Activated CD8-positive, alpha-beta memory T cell treated with anti-CD3 and anti-CD28 coated beads, Interleukin-2, amount 50 U/mL, for 1 hour (primary cell): ENCODE measurements around the gene HPF1.
"Not testable (repeated sequence)": the region's sequence is repeated elsewhere in the genome, so short reads cannot be mapped to it uniquely, and the experiment has no call there.

ENCODE experiments used
- DNase-seq: peaks from one replicate; pipeline ENCODE4 v3.0.0-alpha.2; 2020; ENCODE audit errors: extremely low read depth

HPF1 gene

DNA sequence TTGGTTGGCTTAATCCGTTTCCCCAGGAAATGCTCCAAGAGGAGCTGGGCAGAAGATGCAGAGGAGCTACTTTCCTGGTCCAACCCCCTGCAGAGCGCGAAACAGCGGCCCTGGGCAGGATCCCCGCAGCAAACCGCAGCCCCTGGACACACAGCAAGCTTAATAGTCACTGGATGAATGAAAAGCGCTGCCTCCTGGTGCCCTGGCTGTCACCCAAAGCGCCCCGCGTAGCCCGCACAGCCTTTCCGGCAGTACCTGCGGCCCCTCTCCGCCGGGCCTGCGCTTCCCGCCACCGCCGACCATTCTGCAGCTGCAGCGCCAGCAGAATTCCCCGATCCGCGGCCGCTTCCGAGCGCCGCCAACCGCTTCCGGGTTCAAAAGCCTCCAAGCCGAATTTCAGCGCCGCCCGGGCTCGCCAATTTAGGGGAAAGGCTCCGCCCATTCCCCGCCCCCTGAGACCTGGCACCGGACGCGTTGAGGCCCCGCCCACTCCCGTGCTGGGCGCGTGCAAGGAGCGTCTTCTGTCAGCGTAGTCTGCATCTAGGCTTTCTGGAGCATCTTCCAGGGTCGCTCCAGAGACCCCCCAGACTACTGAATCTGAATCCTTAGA lies at the start of gene HPF1:
HPF1 (minus strand) TSS at position 370 of the 610 bp plus-strand sequence; CDS start at position 303, 67 bp downstream.
- peak; percentile 83 for DNase-seq

DNA sequence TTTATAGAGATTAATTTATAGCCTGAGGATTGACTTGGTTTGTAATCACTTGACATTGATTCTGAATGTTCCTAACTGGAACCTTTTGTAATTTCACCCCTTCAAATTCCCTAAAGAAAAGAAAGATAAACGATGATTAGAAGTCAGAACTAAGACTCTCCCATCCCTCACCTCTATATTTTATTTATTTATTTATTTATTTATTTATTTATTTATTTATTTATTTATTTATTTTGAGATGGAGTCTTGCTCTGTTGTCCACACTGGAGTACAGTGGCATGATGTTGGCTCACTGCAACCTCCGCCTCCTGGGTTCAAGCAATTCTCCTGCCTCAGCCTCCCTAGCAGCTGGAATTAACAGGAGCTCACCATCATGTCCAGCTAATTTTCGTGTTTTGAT lies 49.0 kb upstream of the HPF1 start:
- not testable (repeated sequence) for DNase-seq

DNA sequence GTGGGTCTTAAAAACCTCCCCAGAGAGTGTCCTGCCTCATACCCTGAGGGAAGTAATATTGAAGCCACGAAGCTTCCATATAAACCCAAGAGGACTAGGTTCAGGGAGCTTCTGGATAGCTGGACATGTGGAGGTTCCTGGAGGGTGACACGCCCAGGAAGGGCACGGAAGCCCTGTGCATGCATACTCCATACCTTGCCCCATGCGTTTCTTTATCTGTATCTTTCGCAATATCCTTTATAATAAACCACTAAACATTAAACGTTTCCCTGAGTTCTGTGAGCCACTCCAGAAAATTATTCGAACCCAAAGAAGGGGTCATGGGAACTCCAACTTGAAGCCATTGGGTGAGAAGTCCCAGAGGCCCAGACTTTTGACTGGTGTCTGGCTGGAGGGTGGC lies 45.7 kb upstream of the HPF1 start:
- no peak for DNase-seq

DNA sequence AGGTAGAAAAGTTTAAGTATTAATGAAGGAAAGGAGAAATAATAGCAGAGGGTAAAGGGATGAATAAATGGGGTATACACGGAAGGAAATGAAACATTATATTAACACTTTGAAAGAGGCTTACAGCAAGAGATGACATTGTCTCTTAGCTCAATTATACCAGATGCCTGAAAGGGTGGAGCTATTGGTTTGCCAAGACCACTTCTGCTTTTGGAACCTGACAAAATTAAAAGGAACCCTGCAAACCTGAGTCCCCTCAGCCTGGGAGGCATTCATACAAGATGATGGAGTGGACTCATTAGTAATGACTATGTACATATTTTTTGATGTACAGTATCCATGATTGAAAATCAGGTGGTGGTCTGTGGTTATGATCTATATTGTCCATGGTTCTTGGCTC lies 45.1 kb upstream of the HPF1 start:
- no peak for DNase-seq

DNA sequence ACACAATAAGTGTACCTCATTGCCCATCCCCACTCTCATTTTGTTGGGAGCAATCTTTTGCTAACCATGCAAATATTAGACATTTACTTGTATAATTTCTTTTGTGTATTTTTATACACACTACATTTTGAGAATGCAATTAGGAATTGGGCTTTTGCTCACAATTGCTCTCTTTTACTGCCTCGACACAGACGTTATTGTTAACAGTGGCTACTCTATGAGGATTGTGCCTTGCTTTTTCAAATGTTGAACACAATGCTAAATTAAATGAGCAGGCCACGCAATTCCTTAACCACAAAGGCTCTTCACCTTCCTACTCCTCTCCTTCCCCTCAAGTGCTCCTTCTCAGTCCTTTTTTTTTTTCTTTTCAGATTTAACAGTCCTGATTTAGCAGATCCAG lies 42.8 kb upstream of the HPF1 start:
- no peak for DNase-seq

DNA sequence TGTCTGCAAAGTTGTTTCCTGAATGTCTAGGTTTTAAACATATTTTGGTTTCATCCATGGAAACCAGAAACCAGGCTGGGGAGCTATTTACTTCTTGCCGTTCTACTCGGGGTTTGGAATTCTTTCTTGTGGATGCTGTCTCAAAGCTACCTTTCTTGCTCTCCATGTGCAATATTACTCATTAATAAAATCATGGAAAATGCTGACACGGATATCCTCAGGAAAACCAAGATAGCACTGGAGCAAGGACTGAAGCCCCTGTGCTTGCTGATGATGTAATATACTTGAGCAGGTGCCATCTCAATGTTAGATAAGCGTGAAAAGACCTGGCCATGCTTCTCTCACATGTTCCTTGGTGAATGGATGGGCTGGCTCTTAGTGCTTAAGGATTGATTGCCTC lies 41.5 kb upstream of the HPF1 start:
- DNase-seq: no peak

DNA sequence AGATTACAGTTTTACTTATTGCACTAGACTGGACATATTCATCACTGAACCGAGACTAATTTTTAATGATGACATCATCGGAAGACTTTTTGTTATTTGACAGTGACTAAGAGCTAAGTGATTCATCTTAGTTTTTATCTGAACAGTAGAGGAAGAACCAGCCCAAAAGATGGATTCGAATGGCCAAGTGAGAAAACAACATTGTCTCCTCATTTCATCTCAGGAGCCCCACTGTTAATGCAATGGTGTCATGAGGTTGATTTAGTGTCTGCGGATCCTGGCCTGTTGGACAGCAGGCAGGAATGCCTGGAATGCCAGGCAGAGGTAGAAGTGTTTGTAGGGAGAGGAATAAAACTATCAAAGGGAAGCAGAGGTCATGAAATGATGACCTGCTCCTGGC lies 37.8 kb upstream of the HPF1 start:
- DNase-seq: no peak

DNA sequence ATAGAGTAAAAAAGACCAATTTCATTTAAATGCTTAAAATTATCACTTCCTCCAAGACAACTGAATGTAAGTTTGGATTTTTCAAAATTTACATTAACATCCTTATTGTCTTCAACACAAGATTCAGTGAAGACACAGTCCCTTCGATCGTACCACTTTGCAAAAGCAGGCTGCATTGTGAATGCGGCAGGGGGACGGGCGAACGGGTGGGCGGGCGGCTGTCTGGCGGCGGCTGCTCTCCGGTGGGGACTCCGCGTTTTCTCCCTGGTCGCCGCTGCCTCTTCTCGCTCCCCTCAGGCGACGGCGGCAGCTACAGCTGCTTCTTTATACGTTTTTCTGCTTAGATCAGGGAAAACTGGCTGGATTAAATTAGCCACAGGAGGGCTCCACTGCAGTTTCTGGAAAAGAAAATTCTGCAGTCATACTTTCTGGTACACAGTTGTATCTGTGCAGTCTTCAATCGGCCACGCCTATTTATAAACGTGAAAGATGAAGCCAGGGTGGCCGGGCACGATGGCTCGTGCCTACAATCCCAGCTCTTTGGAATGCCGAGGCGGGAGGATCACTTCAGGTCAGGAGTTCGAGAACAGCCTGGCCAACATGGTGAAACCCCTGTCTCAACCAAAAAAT lies 33.9 kb upstream of the HPF1 start:
- no peak for DNase-seq

DNA sequence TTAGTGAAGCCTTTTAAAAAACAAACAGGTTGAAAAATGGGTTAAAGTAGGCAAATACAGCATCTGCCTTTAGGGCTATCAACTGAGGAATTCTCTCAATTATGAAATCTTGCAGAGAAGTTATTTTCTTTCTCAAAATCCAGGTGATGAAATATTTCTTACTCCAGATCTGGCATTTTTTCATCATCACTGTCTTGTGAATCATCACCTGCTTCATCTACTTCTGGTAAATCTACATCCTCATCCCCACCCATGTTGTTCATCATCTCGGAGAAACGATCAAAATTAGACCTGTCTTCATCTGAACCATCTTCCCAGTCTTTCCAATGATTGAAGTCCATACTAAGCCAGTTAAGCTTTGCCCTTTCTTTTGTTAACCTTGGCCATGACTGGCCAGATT lies 33.3 kb upstream of the HPF1 start:
- no peak for DNase-seq

DNA sequence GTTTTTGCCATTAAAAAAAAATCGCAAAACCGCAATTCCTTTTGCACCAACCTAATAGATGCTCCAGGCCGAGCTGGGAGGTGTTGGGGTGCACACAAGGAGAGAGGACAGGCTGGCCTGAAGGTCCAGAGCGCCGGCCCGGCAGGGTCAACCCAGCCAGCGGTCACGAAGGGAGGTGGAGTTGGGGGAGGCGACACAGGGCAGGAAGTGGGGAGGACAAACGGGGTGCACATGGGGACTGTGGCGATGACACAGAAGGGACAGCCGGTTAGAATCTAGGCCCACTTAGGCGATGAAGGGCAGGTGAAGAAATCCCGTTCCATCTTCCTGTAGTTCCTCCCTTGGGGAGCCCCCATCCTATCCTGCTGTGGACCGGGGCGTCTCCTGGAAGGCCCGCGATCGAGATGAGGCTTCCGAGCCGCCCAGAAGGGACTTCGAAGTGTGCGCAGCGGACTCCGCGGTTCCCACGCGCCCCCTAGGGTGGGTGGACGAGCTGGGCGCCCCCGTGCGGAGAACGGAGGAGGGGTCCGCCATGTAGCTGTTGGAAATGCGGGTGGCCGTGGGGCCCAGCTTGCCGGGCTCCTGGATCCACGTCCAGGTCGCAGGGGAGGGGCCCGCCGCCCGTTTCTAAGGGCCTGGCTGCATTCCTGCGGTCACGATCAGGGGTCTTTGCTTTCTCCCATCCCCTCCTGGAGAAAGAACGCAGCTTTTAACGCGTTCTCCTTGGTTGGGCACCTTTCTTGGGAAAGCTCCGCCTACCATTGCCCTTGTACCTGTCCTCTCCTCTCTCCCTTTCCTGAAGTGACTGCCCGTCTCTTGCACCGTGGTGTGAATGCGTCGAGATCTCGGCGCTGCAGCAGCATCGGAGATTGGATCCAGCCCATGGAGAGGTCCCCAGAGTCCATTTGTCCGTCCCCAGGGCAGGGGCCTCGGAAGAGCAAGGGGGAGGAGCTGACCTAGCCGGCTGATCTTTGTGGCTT lies 17.0 kb upstream of the HPF1 start:
- DNase-seq: no peak

DNA sequence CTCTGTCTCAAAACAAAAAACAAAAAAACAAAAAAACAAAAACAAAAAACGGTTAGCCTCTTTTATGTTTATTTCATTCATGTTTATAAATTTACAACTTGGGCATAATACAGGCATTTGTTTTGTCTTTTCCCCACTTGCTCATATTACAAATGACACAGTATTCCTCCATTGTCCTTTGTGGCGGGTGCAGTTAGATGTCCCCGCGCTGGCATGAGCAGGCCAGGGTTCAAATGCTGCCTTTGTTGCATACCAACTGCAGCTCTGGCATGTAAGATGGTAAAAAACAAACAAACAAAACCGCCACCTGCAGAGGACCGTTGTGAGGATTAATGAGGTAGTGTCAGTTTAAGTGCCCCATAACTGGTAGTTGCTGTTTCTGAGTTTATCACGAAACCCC lies 16.1 kb upstream of the HPF1 start:
- no peak for DNase-seq

DNA sequence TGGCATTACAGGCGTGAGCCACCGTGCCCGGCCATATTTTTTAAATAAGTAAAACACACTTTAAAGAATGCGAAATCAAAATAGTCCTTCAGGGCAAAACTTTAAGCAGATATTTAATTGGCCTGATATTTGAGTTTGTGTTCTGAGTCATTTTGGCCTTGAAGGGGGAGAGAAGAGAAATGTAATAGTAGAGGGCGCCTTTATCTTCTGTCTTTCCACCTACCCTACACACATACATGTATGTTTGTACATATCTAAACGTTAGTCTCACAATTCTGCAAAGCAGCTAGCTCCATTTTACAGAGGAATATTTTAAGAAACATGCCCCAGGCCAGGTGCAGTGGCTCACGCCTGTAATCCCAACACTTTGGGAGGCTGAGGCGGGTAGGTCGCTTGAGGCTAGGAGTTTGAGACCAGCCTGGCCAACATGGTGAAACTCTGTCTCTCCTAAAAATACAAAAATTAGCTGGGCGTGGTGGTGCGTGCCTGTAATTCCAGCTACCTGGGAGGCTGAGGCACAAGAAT lies 13.9 kb upstream of the HPF1 start:
- DNase-seq: not testable (repeated sequence)

DNA sequence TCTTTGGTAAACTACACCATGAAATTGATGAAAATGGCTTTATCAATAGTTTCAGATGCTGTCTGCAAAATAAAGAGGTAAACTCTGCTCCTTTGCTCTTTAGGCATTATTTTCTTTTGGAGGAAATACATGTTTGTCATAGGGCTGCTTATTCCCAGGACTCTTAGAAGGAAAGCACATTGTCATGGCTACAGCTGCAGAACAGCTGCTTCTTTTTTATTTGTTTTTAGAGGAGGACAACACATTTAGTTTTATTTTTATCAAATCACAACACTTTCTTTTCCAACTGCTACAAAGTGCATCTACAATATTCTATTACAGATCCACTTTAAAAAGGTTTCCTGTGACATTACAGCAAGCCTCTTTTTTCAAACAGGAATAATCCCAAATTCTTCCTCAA lies 12.7 kb upstream of the HPF1 start:
- DNase-seq: no peak

DNA sequence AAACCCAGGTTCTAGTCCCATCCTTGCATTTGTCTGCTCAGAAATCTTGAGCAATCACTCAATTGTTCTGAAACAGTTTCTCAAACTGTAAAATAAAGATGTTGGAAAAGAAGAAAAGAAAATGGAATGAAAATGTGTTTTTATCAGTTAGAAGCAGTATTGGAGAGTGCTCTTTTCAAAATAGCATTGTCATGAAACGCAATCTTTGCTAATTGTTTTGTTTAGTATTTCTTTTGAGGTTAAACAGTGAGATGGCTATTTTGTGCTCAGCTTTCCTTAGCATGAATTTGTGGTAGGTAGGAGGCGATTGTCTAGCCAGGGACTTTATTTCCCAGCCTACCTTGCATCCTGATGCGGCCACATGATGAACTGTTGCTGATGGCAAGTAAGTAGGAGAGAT lies 10.6 kb upstream of the HPF1 start:
- no peak for DNase-seq

DNA sequence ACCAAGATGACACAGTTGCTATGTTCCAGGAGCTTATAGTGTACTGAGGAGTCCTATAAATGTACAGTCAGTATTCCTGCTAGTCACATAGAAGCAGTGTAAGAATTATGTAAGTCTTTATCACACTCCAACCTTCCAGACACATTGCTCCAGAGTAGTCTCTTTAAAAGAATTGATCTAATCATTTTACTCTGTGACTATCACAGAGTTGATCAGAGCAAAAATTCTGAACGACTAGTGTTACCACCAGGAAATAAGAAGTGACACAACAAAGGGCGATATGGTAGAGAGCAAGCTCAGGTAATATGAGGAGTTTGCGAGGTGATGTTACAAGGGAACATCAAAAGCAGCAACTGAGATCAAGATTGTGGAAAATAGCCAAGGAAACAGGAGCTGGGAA lies 9.0 kb upstream of the HPF1 start:
- DNase-seq: no peak

DNA sequence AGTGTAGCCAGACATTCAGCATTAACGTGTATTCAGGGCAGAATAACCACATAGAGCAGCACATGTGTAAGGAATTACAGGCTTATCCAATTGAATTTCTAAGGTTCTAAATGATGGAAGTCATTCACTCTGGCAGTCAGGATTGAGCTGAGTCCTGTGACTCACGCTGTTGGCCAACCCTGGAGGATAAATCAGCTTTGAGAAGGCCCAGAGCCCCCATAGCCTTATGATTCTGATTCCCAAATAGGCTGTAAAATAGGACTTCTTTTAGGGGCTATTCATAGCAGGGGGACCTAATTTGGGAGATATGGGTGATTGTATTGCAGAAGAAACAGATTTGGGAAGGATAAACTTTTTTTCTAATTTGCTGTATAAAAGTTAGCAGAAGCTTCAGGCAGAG lies 8.1 kb upstream of the HPF1 start:
- no peak for DNase-seq

DNA sequence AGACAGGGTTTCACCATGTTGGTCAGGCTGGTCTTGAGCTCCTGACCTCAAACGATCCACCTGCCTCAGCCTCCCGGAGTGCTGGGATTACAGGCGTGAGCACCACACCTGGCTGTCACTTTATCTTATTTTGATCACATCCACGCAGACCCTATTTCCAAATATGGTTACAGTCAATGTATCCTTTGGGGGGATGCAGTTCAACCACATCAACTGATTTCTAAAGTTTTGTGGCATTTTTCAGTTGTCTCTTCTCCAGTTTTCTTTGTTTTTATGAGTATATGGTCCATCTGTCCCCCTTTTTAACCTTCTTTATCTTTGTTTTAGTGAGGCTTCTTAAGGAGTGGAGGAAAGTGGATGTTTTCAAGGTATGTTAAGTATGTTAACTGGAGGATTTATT lies 4.1 kb upstream of the HPF1 start:
- DNase-seq: no peak

DNA sequence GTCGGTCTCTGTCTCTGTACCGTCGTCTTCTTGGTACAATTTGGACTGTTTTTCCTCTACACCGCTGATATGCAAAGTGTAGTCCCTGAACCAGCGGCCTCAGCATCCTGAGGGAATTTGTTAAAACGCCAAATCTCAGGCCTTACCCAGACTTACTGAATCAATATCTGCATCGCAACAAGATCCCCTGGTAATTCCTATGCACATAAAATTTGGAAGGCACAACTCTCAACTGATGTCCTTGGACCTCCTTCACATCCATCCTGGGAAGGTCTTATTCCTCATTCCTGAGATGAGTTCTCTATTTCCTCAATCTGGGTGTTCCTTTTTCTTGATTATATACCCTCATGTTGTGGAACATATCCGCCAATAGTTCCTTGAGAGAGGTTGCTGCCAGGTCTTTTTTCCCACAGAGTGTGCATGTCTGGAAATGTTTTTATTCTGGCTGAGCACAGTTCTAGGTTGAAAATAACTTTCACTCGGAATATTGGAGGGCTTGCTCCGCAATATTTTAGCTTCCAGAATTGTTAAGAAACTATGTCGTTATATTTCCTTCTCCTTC lies 738 bp upstream of the HPF1 start:
- no peak for DNase-seq

DNA sequence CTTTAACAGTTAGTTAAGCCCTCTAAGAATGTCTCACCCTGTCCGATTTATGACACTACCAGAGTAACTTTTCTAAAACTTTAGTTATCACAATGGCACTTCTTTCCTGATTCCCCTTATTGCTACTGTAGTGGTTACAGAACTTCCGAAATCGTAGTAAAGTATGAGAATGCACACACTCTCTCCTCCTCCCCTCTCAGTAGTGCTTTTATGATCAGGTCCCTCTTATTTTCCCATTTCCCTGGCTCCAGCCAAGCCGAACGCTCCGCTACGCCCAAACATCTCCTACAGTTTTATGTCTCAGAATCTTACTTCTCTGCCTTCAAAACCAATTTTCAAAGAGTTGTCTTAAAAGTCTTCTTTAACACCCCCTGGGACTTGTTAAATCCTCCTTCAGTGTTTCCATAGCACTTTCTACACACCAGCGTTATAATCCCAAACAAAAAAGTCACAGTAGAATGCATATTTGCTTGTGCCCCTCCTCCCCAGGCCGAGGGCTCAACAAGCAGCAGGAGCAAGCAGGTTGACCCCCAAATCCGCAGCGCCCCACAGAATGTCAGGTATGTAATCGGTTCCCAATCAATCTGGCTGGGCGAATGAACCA lies 671 bp downstream of the HPF1 start:
- no peak for DNase-seq

DNA sequence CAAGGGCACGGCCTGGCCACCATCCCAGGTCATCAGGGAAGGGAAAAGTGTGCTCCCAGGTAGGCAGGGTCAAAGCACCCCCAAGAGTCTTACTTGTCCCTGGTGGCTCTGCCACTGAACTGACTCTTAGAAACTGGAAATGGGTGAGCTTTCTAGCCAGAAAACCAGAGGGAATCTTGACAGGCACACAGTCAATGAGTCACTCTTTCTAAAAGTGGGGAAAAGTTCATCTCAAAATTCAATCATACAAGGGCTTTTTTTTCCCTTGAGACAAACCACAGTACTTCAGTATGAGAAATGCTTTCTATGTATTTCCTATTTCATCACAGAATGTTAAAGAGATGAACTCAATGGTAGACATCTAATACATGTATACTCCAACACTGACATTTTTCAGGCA lies 12.5 kb downstream of the HPF1 start:
- DNase-seq: no peak

DNA sequence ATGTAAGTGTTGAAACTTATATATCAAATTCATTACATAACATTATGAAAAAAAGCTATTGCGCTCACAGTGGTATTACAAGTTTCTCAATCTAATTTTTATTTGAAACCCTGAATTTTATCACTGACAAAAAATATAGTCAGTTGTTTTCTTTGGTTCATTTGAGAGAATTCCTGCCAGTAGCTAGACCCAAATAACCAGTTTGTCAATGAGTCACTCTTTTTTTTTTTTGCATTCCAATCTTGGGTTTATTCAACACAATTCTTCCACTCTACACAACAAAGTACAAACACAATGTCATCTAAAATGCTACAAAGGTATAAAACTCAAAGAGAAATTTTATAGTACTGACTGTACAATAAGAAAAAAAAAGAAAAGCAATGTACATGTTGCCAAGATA lies 13.1 kb downstream of the HPF1 start:
- DNase-seq: no peak

DNA sequence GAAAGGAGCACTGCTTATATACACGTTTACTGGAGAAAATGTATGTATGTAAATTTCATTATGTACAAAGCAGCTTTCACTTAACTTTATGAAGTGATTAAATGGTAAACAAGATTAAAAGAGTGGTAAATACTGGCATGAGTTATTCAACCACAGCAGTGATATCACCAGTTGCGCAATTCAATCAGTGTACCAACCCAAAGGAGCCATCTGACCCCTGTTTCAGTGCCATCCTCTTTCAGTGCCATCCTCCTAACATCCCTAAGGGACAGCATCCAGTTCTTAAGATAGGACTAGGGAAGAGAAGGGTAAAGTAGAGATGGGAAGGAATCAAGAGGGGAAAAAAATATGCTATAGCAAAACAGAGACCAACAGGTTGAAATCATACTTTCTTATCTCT lies 16.2 kb downstream of the HPF1 start:
- no peak for DNase-seq
